HPDE6-E6E7 (cell line): Measurements from ENCODE around the gene HOXA5.

Source experiments
- DNase-seq: peaks from one replicate; pipeline ENCODE4 v3.0.0; 2011; ENCODE audit warnings: missing footprints; ENCODE audit errors: extremely low spot score

Gene HOXA5

DNA sequence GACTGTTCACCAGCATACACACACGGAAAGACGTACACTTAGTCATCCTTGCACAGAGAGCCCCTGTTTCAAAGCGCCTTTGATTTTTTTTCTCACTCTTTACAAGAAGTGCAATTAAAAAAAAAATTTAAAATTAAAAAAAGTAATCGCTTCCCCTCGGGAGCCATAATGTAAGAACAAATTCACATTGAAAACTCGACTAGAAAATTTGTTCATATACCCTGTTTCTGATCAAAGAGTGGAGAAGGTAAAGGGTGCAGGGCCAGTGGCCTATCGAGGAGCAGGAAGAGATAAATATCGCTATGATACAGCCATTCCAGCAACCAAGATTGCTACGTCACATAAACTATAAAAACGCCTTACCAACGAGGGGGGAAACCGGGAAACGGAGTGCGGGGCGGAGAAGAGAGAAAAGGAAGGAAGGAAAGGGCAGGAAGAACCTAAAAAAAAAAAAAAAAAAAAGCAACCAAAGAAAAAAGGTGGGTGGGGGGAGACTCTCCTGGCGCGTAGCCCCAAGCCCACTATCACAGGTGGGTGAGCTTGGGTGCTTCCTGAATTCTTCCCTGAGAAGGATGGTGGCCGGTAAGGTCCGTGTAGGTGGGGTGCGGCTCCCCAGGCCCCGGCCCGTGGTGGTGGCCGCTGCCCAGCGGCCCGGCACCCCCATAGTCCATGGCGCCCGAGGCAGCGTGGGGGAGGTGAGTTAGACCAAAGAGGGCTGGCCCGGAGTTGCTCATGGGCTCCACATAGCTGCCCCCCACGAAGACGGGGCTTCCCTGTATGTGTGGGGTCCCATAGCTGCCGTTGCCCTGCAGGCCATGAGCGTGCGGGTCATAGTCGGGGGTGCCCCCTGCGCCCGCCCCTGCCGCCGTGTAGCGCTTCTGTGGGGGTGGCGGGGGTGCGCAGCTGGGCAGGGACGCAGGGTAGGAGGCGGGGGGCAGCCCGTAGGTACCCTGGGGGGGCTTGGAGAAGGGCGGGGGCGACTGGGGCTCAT is 35.8 kb downstream of the HOXA5 start:
- DNase-seq = no peak

DNA sequence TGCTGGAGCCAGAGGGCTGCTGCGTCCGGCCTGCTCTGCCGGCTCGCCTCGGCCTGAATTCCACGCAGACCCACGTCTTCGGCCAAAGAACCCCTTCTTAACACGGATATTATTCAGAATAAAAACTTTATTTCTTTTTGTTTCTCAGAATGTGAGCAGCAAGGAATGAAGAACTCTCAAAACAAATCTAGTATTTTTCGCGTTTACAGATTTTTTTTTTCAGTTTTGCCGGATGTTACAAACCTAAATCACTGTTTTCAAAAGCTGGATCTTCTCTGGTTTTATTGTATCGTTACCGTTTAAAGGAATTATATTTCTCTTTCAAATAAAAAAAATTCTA is 36.6 kb downstream of the HOXA5 start:
- DNase-seq = no peak

DNA sequence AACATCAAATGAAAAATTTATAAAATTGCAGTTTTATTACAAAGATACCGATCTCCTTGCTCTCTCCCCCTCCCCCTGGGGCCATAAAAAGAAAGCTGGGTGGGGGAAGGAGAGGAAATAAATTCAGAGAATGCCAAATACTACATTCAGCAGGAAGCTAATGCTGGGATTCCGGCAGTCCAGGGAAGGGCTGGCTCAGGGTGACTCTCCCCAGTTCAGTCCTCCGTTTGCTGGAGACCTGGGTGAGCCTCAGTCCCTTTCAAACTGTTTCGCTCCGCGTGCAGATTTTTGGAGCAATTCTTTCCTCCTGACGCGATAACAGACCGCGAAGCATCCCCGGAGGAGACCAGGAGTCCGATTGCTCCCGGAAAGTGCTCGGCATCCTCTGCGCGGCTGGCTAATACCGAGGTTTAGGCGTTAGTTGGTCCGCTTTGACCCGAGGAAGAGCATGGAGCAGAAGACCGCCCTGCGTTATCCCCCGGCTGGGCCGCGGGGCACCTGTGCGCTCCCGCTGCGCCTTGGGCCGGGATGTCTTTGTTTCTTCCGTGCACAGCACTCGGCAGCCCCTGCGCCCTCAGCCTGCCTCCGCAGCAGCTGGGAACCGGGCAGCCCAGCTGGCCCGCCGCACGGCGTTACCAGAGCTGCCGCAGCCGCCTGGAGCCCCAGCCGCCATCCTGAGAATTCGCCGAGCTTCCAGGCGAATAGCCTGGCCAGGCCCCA is 37.1 kb downstream of the HOXA5 start:
- no peak for DNase-seq

DNA sequence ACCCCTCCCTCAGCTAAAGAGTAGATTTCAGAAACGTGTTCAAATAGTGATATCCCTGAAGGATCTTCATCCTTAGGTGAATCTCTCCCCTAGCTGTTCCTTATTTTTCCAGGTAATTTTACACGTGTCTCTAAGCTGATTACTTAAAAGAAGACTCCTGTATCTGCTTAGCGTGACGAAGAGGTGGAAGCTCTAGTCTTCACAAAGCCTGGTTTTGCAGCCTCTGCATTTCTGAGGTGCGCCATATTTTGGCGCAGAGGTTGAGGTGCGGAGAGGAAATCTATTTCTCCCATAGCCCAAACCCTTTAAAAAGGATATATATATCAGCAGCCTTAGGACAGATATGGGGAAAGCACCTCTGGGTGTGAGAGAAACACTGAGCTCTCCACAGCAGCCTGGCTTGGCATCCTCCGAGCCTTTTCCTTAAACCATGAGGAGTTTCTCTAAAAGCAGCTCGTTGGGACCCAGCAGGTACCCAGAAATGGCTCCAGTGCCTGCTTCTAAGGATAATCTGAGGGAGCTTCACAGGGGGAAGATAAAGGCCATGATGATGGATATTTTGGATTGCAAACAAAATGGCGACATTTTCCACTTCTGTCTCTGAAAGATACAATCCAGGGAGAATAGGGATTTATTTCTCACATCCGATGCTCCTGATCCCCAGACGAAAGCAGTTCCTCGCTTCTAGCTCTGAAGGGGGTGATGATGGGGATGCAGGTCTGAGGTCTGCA is 38.0 kb downstream of the HOXA5 start:
- DNase-seq = no peak

DNA sequence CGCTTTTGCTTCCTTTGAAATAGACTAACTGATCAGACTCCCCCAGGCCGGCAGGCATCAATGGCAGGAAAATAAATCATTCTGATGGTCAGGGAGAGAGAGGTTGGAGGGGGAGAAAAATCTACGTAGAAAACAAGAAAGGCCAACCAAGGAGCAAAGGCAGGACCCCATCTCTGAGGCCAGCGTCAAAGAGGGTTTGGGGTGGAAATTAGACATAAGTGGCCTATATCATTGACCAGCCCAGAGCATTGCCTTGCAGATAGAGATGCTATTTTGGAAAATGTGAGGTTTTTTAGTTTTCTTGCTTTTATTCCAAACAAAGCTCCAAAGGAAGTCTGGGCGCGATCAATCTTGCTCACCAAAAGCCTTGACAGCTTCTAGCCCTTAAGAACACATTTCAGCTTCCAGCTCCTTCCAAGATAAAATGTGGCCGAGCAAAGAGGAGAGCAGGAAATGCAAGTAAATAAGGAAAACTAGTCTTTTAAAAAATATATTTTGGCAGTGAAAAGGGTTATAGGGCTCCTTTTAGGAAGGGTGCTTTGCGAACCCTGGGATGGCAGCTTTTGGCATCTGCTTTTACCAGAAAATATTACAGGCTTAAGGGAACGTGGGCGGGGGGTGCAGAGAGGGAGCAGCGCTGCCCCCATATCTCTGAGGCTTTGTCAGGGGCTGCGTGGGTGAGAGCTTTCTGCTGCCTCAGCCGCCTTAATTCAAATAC is 39.0 kb downstream of the HOXA5 start:
- no peak for DNase-seq

DNA sequence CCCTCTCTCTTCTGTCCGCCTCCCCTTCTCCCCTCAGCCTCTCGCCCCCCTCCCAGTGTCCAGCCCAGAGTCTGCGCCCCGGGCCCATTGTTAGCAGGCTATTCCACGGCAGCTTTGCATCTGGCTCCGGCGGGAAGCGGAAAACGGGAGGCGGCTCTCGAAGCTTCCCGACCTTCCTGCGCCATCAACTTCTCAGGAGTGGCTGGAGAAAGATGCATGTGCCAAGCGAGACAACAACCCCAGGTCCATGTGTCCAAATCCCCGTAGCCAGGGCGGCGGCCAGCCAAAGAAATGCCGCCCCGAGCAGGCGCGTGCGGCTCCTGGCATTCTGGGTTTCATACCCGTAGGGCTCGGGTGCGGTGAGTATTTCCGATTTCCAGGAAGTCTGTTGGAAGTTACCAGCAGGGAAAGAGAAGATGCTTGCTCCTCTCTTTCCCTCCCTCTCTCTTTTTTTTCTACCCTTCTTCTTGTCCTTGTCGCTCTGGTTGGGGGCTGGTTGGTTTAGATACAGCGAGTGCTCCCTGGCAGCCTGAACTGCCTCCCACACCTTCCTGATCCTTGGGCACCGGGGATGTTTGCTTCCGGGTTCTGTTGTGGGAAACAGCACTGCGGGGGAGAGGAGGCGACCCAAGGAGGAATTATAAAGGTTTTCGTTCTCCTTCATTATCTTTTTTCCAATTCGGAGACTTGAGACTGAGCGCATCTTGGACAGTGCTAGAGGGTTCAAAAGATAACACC is 39.8 kb downstream of the HOXA5 start:
- no peak for DNase-seq

DNA sequence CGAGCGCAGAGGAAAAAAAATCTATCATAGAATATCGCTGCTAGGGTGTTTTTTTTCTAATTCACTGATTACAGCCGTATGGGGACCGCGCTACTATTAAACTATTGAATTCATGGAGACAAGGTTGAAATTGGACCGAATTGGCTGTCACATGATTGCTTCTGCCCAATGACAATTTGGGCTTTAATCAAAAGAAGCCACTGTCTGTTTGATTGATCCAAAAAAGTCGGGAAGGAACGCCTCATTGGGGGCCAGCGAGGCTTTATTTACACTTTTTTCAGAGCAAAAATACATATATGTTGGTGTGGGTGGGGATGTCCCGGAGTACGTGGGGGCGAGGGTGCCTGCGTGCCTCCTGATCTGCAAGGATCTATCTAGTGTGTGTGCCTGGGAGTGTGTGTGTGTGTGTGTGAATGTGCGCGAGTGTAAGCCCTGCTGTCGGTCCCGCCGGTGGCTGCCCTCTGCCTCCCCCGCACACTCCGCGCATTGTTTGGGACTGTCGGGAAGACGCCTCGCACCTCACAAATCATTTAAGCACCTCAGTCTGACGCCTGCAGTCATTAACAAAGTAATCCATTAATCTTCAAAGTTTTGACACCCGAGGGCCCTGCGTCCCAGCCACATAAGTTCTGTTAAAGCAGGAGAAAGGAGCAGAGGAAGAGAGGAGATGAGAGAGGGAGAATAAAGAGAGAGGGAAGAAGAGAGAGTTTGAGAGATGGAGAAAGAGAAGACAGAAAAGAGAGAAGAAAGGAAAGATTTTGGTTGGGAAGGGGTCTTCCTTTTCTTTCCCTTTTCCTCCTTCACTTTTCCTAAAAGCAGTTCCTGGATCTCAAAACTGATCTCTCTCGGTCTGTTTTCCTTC is 40.7 kb downstream of the HOXA5 start, which contains the start of gene HOXA2:
Gene HOXA2 (minus strand): TSS at position 103 of the 862 bp plus-strand sequence. CDS start 183 bp downstream, outside the sequence.
- no peak for DNase-seq

DNA sequence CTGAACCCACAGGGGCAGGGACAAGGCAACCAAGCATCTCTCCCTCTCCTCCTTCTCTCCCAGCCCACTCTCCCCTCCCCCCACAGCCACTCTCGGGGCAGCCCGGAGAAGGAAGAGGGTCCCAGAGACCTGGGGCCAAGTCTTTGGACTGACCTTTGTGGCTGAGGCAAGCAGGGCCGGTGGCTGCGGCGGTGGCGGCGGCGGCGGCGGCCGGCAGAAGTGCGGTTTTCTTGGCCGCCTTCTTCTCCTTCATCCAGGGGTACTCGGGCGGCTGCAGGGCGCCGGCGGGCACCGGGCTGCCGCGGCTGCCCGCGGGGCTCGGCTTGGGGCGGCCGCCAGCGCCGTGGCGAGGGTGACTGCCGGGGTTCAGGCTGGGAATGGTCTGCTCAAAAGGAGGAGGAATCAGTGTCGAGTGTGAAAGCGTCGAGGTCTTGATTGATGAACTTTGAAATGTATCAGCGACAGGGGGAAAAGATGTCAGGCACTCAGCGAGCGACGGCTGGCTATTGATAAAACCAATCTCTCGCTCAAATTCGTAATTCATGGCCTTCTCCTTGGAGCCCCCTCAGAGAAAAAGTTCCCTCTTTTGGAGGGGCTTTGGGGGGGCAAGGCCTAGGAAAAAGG is 41.4 kb downstream of the HOXA5 start:
- DNase-seq = no peak

DNA sequence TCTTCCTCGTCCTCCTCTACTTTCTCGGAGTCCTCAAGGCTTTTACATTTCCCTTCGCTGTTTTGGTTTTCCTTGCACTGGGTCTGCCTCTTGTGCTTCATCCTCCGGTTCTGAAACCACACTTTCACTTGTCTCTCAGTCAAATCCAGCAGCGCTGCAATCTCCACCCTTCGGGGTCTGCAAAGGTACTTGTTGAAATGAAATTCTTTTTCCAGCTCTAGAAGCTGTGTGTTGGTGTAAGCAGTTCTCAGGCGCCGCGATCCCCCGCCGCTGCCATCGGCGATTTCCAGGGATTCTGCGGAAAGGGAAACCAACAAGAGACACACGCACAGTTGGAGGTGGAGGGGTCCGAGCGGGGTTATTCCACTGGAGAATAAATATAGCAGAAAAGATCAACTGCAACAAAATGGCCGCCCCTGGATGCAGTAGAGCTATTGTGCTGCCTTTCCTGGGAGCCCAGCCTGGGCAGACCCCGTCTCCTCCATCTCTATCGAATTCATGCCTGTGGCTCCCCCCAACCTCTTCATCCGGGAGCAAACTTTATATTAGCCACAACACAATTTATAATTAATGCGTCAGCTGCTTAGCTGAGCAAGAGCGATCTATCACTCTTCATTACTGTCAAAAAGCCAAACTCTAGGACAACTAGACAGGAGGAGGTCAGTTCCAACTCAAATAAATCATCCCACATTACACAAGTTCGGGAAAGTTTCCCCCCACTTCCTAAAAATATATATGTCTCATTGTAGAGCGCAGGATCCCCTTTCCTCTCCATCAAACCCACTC is 42.1 kb downstream of the HOXA5 start:
- DNase-seq = no peak

DNA sequence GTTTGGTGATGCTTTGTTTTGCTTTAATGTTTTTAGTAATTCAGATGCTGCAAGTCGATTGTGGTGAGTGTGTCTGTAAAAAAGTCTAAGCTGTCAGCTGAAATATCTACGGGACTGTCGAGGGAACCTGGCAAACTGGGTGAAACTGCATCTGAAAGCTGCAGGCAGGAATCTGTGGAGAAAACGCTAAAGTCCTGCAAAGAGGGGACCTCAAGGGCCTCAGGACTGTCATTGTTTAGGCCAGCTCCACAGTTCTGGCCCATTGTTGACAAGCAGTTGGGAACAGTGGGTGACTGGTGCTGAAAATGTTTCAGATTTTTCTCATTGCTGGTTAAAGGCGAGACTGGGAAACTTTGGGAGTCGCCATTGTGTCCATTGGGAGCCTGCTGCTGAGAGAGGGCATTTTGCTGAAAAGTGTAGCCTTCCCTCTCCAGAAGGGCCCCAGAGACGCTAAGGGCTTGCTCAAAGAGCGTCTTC is 42.7 kb downstream of the HOXA5 start:
- DNase-seq = no peak

DNA sequence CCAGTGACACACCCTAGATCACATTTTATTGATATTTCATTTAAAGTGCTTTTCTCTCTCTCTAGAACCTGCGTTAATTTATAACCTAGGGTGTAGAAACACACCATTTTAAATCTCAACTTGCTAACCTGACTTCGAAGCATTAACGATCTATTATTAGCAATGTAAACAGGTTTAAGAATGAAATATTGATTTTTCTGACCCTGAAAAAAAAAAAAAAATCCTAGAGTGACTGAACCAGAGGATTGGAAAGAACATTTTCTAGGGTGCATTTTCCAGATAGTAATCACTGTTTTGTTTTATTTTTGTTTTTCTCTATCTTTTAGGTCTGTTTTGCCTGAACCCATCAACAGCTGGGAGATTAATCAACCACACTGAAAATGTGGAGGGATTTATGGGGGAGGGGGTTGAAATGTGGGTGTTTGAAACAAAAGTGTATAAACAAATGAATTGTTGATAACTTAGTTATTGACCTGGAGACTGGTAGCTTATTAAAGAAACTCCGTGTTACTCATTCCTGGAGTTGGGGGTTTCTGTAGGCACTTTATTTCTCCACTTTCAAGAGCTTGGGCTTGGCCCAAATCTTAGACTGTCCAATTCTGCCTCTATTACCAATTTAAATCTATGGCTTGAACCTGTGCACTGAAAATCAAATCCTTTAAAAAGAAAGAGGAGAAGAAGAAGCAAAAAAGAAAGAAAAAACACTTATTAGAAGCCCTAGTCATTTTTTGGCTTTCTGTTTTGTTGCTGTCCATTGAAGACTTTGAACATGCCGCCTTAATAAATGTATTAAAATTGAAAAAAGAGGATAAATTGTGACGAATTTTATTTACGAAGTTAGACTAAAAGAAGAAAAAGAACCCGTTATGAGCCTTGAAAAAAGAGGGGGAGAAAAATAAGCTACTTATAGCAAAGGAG is 43.8 kb downstream of the HOXA5 start:
- no peak for DNase-seq

DNA sequence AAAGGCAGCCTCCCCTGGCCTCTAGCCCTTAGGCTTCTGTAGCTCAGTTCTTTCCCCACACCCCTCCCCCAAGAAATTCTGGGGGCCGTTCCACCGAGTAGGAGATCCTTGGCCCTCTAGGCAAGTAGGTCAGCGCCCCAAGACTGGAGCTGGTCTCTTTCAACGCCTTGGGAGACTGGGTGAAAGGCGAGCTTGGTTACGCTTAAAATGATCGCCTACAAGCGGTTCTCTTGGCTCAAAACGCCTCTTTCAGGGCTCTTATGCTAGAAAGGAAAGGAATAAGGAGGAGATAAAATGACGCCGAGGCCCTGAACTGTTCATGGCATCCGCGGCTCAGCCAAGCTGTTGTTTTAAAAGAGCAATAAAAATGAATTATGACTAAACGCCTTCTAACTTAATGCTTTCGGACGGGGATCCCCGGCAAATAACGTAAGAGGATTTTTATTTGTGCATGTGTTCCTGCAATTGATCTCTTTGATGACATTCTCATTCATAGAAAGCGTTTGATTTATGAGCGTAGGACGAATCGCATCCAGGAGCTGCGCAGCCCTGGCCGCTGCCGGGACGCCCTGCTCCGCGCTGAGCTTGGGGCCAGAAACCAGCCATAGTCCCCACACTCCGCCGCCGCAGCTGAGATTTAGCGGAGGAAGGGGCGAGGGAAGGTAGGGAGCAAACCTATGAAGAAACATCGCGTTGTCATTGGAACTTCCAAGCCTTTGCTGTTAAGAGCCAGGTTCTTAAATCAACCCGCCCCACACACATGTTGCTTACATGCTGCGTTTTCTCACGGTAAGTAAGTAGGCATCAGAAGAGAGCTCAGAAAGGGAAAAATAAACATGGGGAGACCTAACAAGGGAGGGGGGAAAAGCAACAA is 44.7 kb downstream of the HOXA5 start:
- DNase-seq = no peak

DNA sequence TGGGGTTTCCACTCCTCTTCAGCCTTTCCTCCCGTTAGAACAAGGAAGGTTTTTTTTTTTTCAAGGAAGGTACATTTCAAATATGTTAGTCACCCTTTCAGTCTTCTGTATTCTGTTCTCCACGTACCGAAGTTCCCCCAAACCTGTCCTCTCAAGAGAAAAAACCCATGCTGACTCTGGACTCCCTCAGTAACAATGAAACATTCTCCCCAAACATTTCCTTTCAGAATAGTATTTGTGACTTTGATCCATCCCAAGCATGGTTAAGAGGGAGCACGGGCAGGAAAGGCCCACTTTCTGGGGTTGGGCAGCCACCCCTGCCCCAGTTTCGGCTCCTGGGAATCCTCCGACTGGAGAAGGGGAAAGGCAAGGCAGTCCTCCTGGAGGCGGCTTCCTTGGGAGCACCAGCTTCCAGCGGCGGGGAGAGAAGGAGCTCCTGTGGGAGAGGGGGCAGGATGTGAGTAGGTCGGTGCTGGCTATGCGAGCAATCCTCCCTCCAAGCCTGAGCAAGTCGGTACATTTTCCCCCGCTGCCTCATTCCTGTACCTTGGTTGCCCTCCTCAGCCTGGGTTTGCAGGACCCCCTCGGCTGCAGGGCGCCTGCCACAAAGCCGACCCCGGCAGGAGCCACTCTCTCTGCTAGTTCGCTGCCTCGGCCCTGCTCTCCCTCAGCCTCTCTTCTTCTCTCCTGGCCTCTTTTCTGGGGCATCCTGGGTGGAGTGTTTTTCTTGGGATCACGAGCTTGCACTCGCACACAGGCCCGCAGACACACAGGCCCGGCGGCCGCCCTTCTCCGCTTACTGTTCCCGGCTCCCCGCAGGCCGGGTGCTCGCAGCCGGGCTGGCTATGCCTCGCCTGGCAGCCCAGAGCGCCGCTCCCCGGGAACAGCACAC is 45.5 kb downstream of the HOXA5 start:
- DNase-seq = no peak

DNA sequence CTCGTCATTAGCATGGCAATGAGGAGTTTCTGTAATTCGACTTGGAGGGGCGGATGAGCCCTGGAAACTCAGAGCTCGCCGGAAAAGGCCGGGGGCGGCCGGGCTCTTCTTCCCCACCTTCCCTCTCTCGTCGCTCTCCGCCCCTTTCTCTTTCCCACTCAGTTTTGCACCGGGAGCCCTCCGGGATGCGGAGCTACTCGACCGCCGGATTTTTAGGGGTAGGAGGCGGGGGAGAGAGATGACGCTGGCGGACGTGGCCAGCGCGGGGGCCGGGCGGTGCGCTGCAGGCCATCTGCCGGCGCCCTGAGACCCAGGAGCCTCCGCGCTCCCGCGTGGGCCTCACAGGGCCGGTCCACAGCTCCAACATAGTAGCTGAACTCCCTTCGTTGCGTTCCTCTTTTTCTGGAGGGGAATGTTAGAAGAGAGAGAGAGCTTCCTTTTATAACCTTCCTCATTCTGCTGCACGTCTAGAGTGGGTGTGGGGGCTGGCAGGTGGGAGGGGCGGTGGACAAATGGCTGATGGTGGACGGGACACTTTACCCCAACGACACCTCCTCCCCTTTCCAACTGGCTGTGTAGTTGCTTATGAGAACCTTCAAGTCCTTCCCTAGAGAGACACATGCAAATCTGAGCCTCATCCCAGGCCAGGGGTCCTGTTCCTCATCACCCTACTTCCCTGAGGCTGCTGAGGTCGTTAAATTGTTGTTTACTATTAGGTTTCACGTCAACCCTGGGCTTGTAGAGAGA is 46.5 kb downstream of the HOXA5 start:
- no peak for DNase-seq
